Measurements from ENCODE around the gene C17orf107. TPM values are rescaled to one million over a fixed set of nuclear protein-coding genes. Genes with fewer than 3 reads are reported as not detected.

Gene C17orf107
- total RNA-seq, 1 donor from 2014 or later, result 0.39 TPM

- peak in 1 of 2 donors; percentile 76 for DNase-seq (ENCODE audit: low read depth in 2 of 2)
These were observed 26.6 kb upstream of the C17orf107 start for GRCh38 chr17:4872786-4873185.

GRCh38 chr17:4877089-4877488, 22.2 kb upstream of the C17orf107 start:
- no peak for DNase-seq (ENCODE audit: low read depth in 2 of 2)

- no peak for DNase-seq (ENCODE audit: low read depth in 2 of 2)
These were observed 19.7 kb upstream of the C17orf107 start for GRCh38 chr17:4879601-4880000.

GRCh38 chr17:4880857-4881256, 18.5 kb upstream of the C17orf107 start:
- DNase-seq (ENCODE audit: low read depth in 2 of 2), result no peak

- peak; percentile 26 to 67 for DNase-seq (ENCODE audit: low read depth in 2 of 2)
These were observed 17.4 kb upstream of the C17orf107 start for GRCh38 chr17:4881761-4882555.

GRCh38 chr17:4884489-4884888, 14.8 kb upstream of the C17orf107 start:
- no peak for DNase-seq (ENCODE audit: low read depth in 2 of 2)

GRCh38 chr17:4886830-4887229, 12.5 kb upstream of the C17orf107 start:
- DNase-seq (ENCODE audit: low read depth in 2 of 2), result no peak

GRCh38 chr17:4887581-4887980, 11.8 kb upstream of the C17orf107 start:
- no peak for DNase-seq (ENCODE audit: low read depth in 2 of 2)

GRCh38 chr17:4891411-4892410, 7.6 kb upstream of the C17orf107 start:
- no peak for DNase-seq (ENCODE audit: low read depth in 2 of 2)

- DNase-seq (ENCODE audit: low read depth in 2 of 2), result no peak
These were observed 6.7 kb upstream of the C17orf107 start for GRCh38 chr17:4892499-4893221.

- no peak for DNase-seq (ENCODE audit: low read depth in 2 of 2)
These were observed 6.1 kb upstream of the C17orf107 start for GRCh38 chr17:4893272-4893671.

GRCh38 chr17:4893721-4894560, 5.4 kb upstream of the C17orf107 start:
- no peak for DNase-seq (ENCODE audit: low read depth in 2 of 2)

- DNase-seq (ENCODE audit: low read depth in 2 of 2), result no peak
These were observed 4.2 kb upstream of the C17orf107 start for GRCh38 chr17:4895121-4895520.

GRCh38 chr17:4895657-4896331, 3.5 kb upstream of the C17orf107 start:
- DNase-seq (ENCODE audit: low read depth in 2 of 2), result no peak

- DNase-seq (ENCODE audit: low read depth in 2 of 2), result no peak
These were observed 2.8 kb upstream of the C17orf107 start for GRCh38 chr17:4896332-4897197.

GRCh38 chr17:4897198-4897687, 2.1 kb upstream of the C17orf107 start:
- DNase-seq (ENCODE audit: low read depth in 2 of 2), result no peak

- no peak for DNase-seq (ENCODE audit: low read depth in 2 of 2)
These were observed 1.6 kb upstream of the C17orf107 start for GRCh38 chr17:4897785-4898184.

- DNase-seq (ENCODE audit: low read depth in 2 of 2), result no peak
These were observed 985 bp upstream of the C17orf107 start for GRCh38 chr17:4898351-4898750.

- DNase-seq (ENCODE audit: low read depth in 2 of 2), result no peak
These were observed 409 bp upstream of the C17orf107 start for GRCh38 chr17:4898927-4899326.

Data from dermis microvascular lymphatic vessel endothelial cell (primary cell).